Transverse colon (tissue), 3 donors: ENCODE data around the gene ADRB1.

Experiments used
- EP300 ChIP-seq: sonication (generic); formaldehyde crosslinking; IDR thresholded peaks from one replicate; pipeline ENCODE4 v1.6.1; 2017; ENCODE audit warnings: antibody characterized with exemption, low read depth
- POLR2A ChIP-seq: fragments of 450-650 bp; IDR thresholded peaks from one replicate; pipeline ENCODE4 v1.6.1; 2016; ENCODE audit warnings: antibody characterized with exemption, mild to moderate bottlenecking, moderate library complexity
- TF ChIP-seq, protein P1 (sequence below), 5 experiments: fragments of 200-600 bp in 3 of 5; fragments of 450-650 bp in 2 of 5; sonication (generic) in 3 of 5; IDR thresholded peaks; 1 replicate in 2 of 5; 2 replicates in 3 of 5; pipeline ENCODE4 v1.5.1; 2016 to 2017; ENCODE audit warnings: antibody characterized with exemption in 5 of 5, inconsistent platforms in 3 of 5, mild to moderate bottlenecking in 2 of 5, moderate library complexity in 1 of 5

DNA sequence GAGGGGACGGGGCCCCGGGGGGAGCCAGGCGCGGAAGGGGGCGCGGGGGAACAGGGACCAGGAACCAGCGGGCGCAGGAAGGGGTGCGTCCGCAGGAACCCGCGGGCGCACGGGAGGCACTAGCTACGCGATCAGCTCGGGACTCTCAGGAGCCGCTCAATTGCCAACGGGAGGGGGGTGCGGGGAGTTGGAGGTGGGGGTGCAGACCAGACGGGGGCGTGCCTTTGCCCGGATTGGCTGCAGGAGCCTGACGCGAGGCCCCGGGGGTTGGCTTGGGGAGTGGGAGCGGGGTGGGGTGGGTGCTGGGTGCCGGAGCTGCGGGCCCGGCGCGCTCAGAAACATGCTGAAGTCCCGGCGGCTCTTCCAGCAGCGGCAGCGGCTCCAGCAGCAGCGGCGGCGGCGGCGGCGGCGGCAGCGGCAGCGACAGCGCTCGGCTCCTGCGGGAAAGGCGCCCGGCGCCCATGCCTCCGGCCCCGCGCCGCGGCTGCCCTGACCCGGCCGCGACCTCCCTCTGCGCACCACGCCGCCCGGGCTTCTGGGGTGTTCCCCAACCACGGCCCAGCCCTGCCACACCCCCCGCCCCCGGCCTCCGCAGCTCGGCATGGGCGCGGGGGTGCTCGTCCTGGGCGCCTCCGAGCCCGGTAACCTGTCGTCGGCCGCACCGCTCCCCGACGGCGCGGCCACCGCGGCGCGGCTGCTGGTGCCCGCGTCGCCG lies at the start of gene ADRB1:
- peak; percentile 42 for TF ChIP-seq POLR2A
- TF ChIP-seq, protein P1, sequence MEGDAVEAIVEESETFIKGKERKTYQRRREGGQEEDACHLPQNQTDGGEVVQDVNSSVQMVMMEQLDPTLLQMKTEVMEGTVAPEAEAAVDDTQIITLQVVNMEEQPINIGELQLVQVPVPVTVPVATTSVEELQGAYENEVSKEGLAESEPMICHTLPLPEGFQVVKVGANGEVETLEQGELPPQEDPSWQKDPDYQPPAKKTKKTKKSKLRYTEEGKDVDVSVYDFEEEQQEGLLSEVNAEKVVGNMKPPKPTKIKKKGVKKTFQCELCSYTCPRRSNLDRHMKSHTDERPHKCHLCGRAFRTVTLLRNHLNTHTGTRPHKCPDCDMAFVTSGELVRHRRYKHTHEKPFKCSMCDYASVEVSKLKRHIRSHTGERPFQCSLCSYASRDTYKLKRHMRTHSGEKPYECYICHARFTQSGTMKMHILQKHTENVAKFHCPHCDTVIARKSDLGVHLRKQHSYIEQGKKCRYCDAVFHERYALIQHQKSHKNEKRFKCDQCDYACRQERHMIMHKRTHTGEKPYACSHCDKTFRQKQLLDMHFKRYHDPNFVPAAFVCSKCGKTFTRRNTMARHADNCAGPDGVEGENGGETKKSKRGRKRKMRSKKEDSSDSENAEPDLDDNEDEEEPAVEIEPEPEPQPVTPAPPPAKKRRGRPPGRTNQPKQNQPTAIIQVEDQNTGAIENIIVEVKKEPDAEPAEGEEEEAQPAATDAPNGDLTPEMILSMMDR (IDR thresholded peaks at IDR 0.05): no peak
- no peak for TF ChIP-seq EP300
